H1 (cell line): ENCODE measurements around the gene LRRFIP1. TPM values are rescaled to one million over a fixed set of nuclear protein-coding genes. Genes with fewer than 3 reads are reported as not detected.

ENCODE experiments used
- BACH1 ChIP-seq: IDR thresholded peaks from 2 replicates; pipeline ENCODE4 v1.6.1; 2012; ENCODE audit warnings: low read length, improper control_type of control experiment
- CBX8 ChIP-seq: fragments of 300-800, 300-1000 bp; sonication (generic); IDR thresholded peaks from 2 replicates; pipeline ENCODE4 v1.7.1; 2016; ENCODE audit warnings: low read depth, low read length, borderline replicate concordance
- EZH2 ChIP-seq: fragments of 200-600 bp; sonication (generic); IDR thresholded peaks from 2 replicates; pipeline ENCODE4 v1.7.1; 2012; ENCODE audit warnings: low read depth, mild to moderate bottlenecking, moderate library complexity, low read length, inconsistent platforms; ENCODE audit not compliant: severe bottlenecking
- JUND ChIP-seq: IDR thresholded peaks from 2 replicates; pipeline ENCODE4 v1.6.1; 2011; ENCODE audit warnings: mild to moderate bottlenecking, improper control_type of control experiment, low read length
- KDM4A ChIP-seq: IDR thresholded peaks from one replicate; pipeline ENCODE4 v1.7.1; 2012; ENCODE audit warnings: low read depth, mild to moderate bottlenecking, moderate library complexity, low read length, inconsistent platforms; ENCODE audit not compliant: severe bottlenecking
- MAFK ChIP-seq: IDR thresholded peaks from 2 replicates; pipeline ENCODE4 v1.6.1; 2012; ENCODE audit warnings: low read depth, mild to moderate bottlenecking, improper control_type of control experiment, low read length
- SIRT6 ChIP-seq: IDR thresholded peaks from one replicate; pipeline ENCODE4 v1.7.1; 2012; ENCODE audit warnings: low read length, inconsistent platforms
- SP4 ChIP-seq: IDR thresholded peaks from 2 replicates; pipeline ENCODE4 v1.6.1; 2012; ENCODE audit warnings: low read length, inconsistent platforms
- TBP ChIP-seq: IDR thresholded peaks from 2 replicates; pipeline ENCODE4 v1.6.1; 2011; ENCODE audit warnings: low read depth, low read length, improper control_type of control experiment
- ZNF274 ChIP-seq: IDR thresholded peaks from 2 replicates; pipeline ENCODE4 v1.7.0; 2012; ENCODE audit warnings: low read length, borderline replicate concordance; ENCODE audit errors: extremely low read depth
- polyA plus RNA-seq, 7 experiments: library from polyadenylated mRNA; depleted of rRNA in 3 of 7; stranded (reverse) in 5 of 7; unstranded in 2 of 7; fragments of >200 nt in 5 of 7; fragments of 200-250 nt in 2 of 7; gene quantifications; 1 replicate in 5 of 7; 2 replicates in 1 of 7; 4 replicates in 1 of 7; pipeline versions ENCODE4 v1.2.1 to v1.2.3, GENCODE V29; 2011 to 2013; ENCODE audit warnings: missing spikeins in 2 of 7, mixed read lengths in 2 of 7
- total RNA-seq: library from RNA; stranded (reverse); fragmentation: NEBNext Ultra II Directional; extraction: Animal tissue kit (Norgen Biotek cat#: 25700); gene quantifications from 2 replicates; pipeline ENCODE4 v1.2.1, GENCODE V29; 2021

The LRRFIP1 gene
- total and polyA plus RNA-seq, 2 of the 8 experiments (the other 6 are each of a cell fraction or from before 2014, with no cell fraction given), result 12.1 to 75.8 TPM

DNA sequence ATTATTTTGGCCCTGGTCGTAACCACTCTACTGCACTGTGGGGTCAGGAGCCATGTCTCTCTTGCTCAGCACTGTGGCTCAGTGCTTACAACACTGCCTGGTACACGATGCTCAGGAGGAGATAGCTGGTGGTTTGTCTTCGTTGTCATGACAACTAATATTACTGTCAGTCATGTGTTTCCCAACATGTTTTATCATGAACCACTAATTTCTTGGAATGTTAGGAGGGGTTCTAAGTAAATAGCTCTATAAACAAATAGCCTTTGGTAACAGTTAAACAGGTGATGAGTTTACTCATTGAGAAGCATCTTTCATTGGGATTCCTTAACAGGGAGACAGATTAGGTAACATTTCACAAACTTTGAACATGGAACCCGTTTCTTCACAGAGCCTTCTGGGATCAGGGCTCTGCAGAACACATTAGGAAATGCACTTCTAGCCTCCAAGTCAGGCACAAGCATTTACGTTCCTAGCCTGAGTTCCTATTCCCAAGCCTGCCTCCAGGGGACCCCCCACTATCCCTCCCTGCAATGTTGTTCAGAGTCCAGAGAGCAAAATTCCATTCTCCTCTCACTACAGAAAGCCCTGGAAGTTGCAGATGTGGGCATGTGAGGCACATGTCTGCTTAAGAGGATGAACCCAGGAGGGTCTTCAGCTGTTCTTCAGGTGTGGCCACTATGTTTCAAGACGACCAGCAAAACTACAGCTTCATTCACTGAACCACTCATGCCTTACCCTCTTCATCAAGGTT, 164.8 kb downstream of the LRRFIP1 start (continued):
- TF ChIP-seq CBX8 (no peak), BACH1 (no peak), SIRT6 (no peak), TBP (no peak), SP4 (no peak), JUND (no peak), ZNF274 (no peak), MAFK (no peak), KDM4A (no peak), EZH2 (no peak)
